Measurements from ENCODE around the gene TGDS. TPM values are rescaled to one million over a fixed set of nuclear protein-coding genes. Genes with fewer than 3 reads are reported as not detected.

The TGDS gene
- polyA plus RNA-seq, 2 donors = 5.2 to 6.1 TPM

DNA sequence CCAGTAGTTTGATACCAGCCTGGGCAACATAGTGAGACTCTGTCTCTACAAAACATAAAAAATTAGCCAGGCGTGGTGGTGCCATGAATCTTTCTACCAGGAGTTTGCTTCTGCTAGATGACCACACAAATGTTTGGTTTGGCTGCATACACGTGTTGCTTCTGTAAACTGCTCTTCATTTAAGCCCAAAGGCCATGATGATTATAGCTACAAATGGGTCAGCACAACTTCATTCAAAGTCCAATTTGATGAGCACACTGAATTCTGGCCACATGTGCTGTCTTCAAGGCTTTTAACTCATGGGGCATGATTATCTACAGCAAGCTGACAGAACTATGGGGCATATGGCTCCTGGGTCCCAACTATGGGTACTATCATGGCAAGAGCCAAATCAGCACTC lies 70.2 kb downstream of the TGDS start:
- Histone ChIP-seq H3K4me1 (ENCODE audit: control insufficient read depth in 2 of 2, insufficient read depth in 2 of 2, low read length in 1 of 2) (no peaks in the 10 kb centered on the region), H3K36me3 (ENCODE audit: control insufficient read depth in 2 of 2, insufficient read depth in 2 of 2, low read length in 1 of 2) (no peaks in the 10 kb centered on the region), H3K4me3 (ENCODE audit: low read depth in 1 of 2, low read length in 2 of 2) (no peak overlapping the region), H3K9me3 (ENCODE audit: control insufficient read depth in 2 of 2, insufficient read depth in 1 of 2, low read depth in 1 of 2, low read length in 1 of 2) (no peaks in the 10 kb centered on the region), H3K27me3 (ENCODE audit: control insufficient read depth in 1 of 2, insufficient read depth in 2 of 2, low read length in 2 of 2) (no peaks in the 10 kb centered on the region), H3K27ac (ENCODE audit: low read depth in 2 of 2, low read length in 1 of 2) (no peak overlapping the region)
- 89 to 90% methylated on average over 2 of the region's 2 CpGs for WGBS, 2 donors

DNA sequence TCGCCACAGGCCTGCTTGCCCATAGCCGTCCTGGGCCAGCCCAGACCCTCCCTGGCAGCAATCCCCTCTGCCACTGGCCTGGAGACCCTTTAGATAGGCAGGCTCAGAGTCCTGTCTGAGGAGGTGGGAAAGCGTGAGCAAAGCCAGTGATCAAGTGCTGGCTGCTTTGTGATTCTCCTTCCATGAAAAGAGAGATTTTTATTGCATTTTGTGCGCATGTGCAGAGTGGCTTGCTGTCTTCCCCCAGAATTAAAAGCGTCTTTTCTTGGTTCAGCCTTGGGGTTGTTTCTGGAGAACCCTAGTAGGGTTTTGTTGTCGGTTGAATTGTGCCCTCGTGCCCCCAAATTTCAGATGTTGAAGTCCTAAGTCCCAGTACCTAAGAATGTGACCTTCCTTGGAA lies 71.5 kb downstream of the TGDS start:
- H3K36me3 ChIP-seq (ENCODE audit: control insufficient read depth in 2 of 2, insufficient read depth in 2 of 2, low read length in 1 of 2) = no peaks in the 10 kb centered on the region
- H3K27me3 ChIP-seq (ENCODE audit: control insufficient read depth in 1 of 2, insufficient read depth in 2 of 2, low read length in 2 of 2) = no peaks in the 10 kb centered on the region
- H3K9me3 ChIP-seq (ENCODE audit: control insufficient read depth in 2 of 2, insufficient read depth in 1 of 2, low read depth in 1 of 2, low read length in 1 of 2) = no peaks in the 10 kb centered on the region
- H3K27ac ChIP-seq (ENCODE audit: low read depth in 2 of 2, low read length in 1 of 2) = no peak overlapping the region
- H3K4me1 ChIP-seq (ENCODE audit: control insufficient read depth in 2 of 2, insufficient read depth in 2 of 2, low read length in 1 of 2) = no peaks in the 10 kb centered on the region
- no peak overlapping the region for H3K4me3 ChIP-seq (ENCODE audit: low read depth in 1 of 2, low read length in 2 of 2)
- 81 to 88% methylated on average over 7 of the region's 7 CpGs for WGBS, 2 donors

Other genes with a start within 250 kb of the TGDS start
- under 1 TPM; 0.02 to 0.04 TPM for gene DCT, start 116.5 kb downstream of the TGDS start, polyA plus RNA-seq
- 1 to 10 TPM; 1.1 to 1.2 TPM for gene GPR180, start 5.7 kb upstream of the TGDS start, polyA plus RNA-seq
- 1 to 10 TPM; 8.5 to 9.6 TPM for gene SOX21, start 116.4 kb upstream of the TGDS start, polyA plus RNA-seq